Coronary artery (tissue), 2 donors: ENCODE results near the gene CDK14.

Source experiments
- DNase-seq: peaks from one replicate; pipeline ENCODE4 v3.0.0-alpha.2; 2017; ENCODE audit warnings: low spot score
- H3K27ac ChIP-seq, 2 donors: fragments of 200-600 bp; sonication (generic); one replicate each; pipeline ENCODE4 v1.5.1; 2016 to 2019
- H3K4me3 ChIP-seq: fragments of 200-600 bp; sonication (generic); 2 replicates; pipeline ENCODE4 v1.5.1; 2016; ENCODE audit warnings: mild to moderate bottlenecking, moderate library complexity
- TF ChIP-seq, protein P1 (sequence below): fragments of 200-600 bp; sonication (generic); IDR thresholded peaks from one replicate; pipeline ENCODE4 v1.5.1; 2019; ENCODE audit warnings: antibody characterized with exemption

CDK14 gene

DNA sequence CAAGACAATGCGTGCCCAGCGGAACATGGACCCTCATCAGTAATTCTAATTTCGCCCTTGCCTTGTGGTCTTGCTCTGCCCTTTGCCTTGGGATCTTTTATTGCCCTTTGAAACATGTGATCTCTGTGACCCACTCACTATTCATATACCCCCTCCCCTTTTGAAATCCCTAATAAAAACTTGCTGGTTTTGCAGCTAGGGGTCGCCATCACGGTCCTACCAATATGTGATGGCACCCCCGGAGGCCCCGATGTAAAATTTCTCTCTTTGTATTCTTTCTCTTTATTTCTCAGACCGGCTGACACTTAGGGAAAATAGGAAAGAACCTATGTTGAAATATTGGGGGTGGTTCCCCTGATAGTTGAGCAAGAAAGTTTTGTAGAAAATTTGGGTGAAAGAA lies 242.7 kb downstream of the CDK14 start:
- TF ChIP-seq, protein P1, sequence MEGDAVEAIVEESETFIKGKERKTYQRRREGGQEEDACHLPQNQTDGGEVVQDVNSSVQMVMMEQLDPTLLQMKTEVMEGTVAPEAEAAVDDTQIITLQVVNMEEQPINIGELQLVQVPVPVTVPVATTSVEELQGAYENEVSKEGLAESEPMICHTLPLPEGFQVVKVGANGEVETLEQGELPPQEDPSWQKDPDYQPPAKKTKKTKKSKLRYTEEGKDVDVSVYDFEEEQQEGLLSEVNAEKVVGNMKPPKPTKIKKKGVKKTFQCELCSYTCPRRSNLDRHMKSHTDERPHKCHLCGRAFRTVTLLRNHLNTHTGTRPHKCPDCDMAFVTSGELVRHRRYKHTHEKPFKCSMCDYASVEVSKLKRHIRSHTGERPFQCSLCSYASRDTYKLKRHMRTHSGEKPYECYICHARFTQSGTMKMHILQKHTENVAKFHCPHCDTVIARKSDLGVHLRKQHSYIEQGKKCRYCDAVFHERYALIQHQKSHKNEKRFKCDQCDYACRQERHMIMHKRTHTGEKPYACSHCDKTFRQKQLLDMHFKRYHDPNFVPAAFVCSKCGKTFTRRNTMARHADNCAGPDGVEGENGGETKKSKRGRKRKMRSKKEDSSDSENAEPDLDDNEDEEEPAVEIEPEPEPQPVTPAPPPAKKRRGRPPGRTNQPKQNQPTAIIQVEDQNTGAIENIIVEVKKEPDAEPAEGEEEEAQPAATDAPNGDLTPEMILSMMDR, result no peak
- Histone ChIP-seq H3K27ac (no peak overlapping the region), H3K4me3 (no peak overlapping the region)
- no peak for DNase-seq

DNA sequence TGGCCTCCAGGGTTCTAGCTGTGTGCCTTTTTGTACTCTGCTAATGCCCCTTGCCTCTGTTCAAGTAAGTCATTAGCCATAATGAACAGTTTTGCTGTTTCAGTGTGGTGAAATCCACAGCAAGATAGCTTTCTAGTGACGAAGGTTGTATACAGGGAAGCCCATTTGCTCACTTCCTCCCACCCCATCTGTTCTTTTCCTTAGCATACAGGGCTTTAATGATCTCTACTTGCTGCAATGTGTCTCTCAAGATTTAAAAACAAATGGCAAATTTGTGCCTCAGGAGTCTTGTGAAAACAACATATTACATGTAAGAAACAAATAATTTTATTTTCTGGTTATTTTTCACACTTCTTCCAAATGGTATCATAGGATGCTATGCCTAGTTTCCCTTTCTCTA lies 243.2 kb downstream of the CDK14 start:
- DNase-seq, result no peak
- Histone ChIP-seq H3K27ac (no peak overlapping the region), H3K4me3 (no peak overlapping the region)
- TF ChIP-seq, protein P1, result no peak

DNA sequence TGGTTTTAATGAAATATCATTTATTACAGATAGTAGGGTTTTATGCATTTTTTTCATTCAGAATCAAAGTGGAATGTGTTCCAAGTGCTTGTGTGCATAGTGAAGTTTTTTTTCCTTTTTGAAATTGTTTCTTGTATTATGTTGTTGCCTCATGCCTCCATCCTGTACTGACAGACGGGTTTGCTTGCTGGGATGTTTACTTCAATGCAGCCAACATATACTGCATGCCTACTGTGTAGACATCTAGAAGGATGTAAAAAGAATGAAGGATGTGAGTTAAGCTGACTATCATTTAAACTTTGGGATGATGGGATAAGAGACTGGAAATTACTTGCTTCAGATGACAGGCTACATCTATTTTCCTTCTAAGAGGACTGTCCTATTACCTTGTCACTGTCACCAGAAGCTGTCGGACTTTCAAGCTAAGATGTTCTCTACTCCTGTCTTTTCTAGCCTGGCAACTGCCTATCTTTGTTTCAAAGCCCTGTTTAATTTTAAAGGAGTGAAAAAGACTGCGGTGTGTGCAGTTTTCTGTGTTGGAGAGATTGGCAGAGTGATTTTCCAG lies 243.7 kb downstream of the CDK14 start:
- DNase-seq, result no peak
- H3K4me3 ChIP-seq, result no peak overlapping the region
- no peak overlapping the region for H3K27ac ChIP-seq
- TF ChIP-seq, protein P1, result no peak

DNA sequence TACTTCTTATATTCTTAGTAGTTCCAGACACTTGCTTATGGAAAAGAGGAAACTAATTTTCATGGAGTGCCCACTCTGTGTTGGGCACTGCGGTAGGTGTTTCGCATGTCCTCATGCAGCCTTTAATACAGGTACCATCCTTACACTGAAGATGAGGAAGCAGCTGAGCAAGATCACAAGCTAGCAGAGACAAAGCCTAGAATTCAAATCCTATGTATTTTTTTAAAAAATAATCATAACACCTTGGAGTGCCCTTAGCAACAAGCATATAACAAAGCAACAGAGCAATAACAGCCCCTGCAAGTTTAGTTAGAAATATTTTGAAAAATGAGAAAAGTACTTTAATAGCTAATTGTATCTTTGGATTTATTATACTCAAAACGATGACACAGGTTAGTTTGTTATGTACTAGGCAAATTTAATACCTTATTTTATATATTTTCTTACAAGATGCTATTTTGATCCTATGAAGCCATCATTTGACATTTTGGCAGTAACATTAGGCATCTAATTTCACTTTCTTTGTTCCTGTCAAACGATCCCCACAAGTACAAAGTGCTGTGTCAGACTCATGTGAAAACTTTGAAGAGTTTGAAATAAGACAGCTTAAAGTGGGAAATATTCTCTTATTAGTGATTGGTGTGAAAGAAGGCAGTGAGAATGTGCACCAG lies 245.8 kb downstream of the CDK14 start:
- no peak for DNase-seq
- TF ChIP-seq, protein P1, result no peak
- Histone ChIP-seq H3K27ac (no peak overlapping the region), H3K4me3 (no peak overlapping the region)

DNA sequence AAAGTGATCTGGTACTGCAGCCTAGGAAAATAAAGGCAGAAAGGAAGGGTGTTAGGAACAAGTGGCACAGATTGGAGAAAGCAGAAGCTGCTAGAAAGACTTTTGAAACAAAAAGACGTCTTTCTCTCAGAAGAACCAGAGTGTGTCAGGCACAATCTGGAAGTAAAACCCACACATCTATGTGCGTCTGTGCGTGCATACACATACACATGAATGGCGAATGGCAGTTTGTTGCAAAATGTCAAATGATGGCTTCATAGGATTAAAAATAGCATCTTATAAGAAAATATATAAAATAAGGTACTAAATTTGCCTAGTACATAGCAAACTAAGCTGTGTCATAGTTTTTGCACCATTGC lies 246.3 kb downstream of the CDK14 start:
- Histone ChIP-seq H3K27ac (no peak overlapping the region), H3K4me3 (no peak overlapping the region)
- no peak for DNase-seq
- TF ChIP-seq, protein P1, result no peak

DNA sequence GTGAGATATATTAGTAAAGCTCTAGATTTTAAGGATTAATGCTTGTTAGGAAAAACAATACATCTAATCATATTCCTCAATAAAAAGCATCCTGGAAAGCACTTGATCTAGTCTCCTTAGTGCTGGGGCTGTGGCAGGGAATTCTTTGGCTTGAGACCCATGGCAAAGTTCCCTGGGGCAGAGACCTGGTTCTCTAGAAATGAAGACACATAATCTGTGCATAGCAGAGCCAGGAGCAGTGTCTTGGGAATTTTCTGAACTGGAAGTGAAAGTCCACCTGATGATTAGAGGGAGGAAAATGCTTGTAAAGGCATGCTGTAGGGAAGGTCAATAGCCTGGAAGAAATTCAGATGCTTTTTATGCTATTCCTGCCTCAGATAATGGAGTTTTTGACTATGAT lies 247.4 kb downstream of the CDK14 start:
- DNase-seq, result no peak
- Histone ChIP-seq H3K4me3 (no peak overlapping the region), H3K27ac (no peak overlapping the region)
- TF ChIP-seq, protein P1, result no peak

DNA sequence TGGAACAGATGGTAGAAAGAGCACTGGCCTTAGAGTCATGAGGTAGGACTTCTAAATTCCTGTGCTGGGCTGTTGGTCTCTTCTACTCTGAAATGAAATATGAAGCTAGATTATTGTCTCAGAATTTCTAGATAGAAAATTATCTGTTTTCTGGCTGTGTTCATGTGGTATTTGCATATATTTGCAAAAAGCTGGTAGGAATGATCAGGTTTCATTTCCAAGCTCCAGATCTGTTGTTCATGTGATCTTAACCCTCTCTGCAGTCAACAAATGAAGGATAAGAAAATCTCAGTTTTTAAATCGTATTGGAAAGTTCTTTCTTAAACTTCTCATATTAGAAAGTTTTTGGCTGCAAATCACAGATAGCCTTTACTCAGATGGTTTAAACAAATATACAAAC lies 248.3 kb downstream of the CDK14 start:
- TF ChIP-seq, protein P1, result no peak
- no peak for DNase-seq
- no peak overlapping the region for H3K4me3 ChIP-seq
- H3K27ac ChIP-seq, result no peak overlapping the region
